NCI-H524 (cell line): ENCODE data around the gene TRNAU1AP.
"Not testable (repeated sequence)": the region's sequence is repeated elsewhere in the genome, so short reads cannot be mapped to it uniquely, and the experiment has no call there.

ENCODE experiments used
- DNase-seq, 2 experiments: peaks; one replicate each; lab custom pipeline; 2025; lab: John Stamatoyannopoulos, UW

The TRNAU1AP gene

GRCh38 chr1:28552758-28553663 lies at the start of gene TRNAU1AP:
TSS of gene TRNAU1AP (plus strand) at chr1:28553085. CDS start at chr1:28553111, 26 bp downstream.
- peak; percentile 85 to 94 for DNase-seq

DNA sequence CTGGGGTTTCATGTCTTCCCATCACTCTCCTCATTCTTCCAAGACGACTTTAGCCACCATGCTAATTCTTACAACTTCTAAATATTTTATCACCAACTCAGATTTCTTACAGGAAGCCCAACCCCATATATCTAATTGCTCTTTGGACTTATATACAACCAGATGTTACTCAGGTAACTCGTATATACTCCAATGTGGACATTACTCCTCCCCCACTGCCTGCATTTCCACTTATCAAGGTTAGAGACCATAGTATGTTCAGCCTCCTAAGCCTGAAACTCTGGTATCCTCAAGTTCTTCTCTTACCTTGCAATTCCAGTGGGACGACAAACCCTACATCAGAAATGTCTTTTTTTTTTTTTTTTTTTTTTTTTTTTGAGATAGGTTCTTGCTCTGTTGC lies 49.8 kb upstream of the TRNAU1AP start:
- DNase-seq, result no peak

GRCh38 chr1:28505406-28506187 lies 47.3 kb upstream of the TRNAU1AP start, which contains the start of gene RCC1:
TSS of gene RCC1 (plus strand) at chr1:28506043. CDS start at chr1:28529867, 23,824 bp downstream.
- DNase-seq, result peak; percentile 92 to 99

- DNase-seq, result no peak
Observed at GRCh38 chr1:28506907-28507246, 46.0 kb upstream of the TRNAU1AP start.

DNA sequence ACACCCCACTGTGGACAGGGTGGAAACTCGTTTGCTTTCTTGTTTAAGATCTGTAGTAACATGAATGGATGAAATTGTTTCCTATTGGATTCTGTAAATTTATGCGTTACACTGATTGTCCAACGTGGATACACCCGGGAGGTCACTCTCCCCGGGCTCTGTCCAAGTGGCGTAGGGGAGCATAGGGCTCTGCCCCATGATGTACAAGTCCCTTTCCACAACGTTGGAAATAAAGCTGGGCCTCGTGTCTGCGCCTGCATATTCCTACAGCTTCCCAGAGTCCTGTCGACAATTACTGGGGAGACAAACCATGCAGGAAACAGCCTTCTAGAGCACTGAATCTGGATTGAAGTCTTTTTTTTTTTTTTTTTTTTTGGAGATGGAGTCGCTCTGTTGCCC lies 45.6 kb upstream of the TRNAU1AP start:
- no peak for DNase-seq

DNA sequence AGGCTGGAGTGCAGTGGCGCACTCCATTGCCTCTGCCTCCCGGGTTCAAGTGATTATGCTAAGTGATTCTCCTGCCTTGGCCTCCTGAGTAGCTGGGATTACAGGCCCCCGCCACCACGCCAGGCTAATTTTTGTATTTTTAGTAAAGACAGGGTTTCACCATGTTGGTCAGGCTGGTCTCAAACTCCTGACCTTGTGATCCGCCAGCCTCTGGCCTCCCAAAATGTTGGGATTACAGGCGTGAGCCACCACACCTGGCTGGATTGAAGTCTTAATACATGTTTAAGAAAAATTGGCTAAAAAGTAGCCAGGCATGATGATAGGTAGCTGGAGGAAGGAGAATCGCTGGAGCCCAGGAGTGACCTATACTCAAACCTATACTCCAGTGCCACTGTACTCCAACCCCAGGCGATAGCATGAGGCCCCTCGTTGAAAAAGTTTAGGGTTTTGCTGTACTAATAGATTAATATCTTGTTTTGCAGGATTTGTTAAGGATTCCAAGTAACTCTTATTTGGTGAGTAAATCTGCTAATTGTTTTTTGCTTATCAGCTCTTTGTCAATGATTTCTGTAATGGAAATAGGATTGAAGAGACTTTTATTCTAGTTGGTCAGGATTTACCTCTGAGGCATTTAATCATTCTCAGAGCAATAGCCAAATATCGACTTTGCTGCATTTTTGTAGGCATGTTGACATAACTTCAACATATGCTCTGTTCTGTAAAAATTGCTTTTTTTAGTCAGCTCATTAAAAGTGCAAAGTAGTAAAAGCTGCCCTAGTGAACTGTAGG lies 45.0 kb upstream of the TRNAU1AP start:
- DNase-seq, result no peak

- DNase-seq, result no peak
Observed at GRCh38 chr1:28508435-28508754, 44.5 kb upstream of the TRNAU1AP start.

- no peak for DNase-seq
Observed at GRCh38 chr1:28509705-28510272, 43.1 kb upstream of the TRNAU1AP start.

- DNase-seq, result peak in 1 of 2 experiments; percentile 40
Observed at GRCh38 chr1:28510273-28510969, 42.5 kb upstream of the TRNAU1AP start.

DNA sequence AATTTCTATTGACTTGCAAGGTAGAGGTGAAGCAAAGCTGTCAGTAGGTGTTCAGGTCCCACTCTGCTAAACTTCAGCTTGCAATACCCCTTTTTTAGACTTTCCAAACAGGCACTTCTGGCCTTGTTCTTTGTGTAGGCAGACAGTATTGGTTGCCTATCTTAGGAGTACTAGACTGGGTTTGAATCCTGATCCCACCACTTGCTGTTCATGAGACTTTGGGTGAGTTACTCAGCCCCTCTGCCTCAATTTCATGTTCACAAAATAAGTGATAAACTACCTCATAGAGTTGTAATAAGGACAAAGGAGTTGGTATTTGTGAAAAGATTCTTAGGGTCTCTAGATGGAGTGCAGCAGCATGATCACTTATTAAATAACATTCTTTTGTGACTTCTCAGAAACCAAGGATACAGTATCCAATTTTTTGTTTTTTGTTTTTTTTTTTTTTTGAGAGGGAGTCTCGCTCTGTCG lies 41.9 kb upstream of the TRNAU1AP start:
- DNase-seq, result no peak

DNA sequence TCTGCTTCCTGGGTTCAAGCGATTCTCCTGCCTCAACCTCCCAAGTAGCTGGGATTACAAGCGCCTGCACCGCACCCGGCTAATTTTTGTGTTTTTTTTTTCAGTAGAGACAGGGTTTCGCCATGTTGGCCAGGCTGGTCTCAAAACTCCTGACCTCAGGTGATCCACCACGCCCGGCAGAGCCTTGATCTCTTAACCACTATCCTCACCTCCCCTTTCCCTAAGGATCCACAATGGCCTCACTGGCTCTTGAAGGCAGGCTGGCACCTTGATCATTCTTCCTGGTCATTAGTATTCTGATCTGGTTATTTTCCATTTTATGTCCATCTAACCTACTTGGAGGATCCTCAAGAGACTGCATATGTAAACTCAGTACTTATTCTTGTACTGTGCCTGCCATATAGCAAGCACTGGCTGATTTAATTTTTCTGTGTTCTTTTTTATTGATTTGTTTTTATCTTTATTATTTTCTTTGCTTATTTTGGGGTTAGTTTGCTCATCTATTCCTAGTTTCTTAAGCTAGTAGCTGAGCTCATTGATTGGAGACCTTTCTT lies 40.8 kb upstream of the TRNAU1AP start:
- peak in 1 of 2 experiments; percentile 26 for DNase-seq

- not testable (repeated sequence) for DNase-seq
Observed at GRCh38 chr1:28514445-28514933, 38.4 kb upstream of the TRNAU1AP start.

DNA sequence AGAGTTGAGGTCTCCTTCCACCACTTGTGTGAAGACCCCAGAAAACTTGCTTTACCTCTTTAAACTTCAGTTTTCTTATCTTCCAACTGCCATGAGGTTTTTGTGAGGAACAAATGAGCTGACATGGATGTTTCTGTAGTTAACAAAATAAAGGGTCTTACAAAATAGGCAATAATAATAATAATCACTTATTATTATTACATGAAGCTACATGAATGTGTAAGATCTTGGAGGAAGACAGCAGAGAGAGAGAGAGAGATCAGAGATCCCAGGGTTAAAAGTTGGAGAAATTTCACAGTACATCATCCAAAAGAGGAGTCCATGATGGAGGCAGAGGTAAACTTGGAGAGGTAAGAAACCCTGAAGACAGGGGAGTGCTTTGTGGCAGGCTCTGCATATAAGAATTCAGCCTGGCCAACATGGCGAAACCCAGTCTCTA lies 36.3 kb upstream of the TRNAU1AP start:
- DNase-seq, result peak in 1 of 2 experiments; percentile 22

DNA sequence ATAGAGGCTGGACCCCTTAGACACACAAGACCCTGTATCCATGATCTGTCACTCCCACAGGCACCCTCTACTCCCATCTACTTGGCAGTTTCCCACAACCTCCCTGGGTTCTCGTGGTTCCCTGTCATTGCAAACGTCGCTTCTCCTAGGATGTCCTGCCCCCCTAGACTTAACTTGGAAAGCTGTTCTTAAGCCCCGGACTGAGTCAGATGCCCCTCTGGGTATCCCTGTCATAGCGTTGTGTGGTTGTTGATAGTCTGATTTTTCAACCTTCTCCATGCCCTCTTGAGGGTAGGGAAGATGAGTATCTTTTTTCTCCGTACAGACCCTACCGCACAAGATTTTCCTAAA lies 35.3 kb upstream of the TRNAU1AP start:
- no peak for DNase-seq

DNA sequence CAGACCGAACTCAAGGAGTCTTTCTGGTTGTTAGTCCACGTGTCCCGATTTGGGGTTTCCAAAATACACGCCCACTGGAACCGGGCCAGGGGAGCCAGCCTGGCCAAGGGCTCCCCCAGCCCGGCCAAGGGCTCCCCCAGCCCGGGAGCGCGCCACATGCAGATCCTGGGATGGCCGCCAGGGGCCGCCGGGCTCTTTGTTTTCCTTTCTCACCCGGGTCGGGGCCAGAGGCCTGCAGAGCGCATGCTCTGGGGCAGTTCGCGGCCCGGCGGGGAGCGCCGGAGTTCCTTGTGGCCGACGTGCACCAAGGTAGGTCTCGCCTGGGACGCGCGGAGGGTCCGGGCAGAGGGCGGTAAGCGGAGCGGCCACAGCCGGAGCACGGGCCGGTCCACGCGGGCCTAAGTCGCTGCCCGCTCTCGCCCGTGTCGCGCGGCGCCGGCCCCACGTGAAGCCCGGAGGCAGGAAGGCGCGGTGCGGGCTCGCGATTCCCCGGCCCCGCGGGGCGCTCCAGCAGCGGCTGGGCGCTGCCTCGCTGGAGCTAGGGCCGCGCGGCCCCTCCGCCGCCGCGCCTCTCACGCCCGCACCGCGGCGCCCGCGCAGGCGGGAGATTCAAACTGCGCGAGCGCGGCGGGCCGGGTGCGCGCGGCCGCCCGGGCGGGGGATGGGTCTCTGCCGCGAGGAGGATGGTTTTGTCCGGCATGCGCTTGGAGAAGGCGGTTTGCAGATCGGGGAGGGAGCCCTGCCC lies 34.7 kb upstream of the TRNAU1AP start:
- DNase-seq, result peak; percentile 77 to 88

GRCh38 chr1:28518745-28519341 lies 34.0 kb upstream of the TRNAU1AP start:
- DNase-seq, result no peak

GRCh38 chr1:28519946-28520725 lies 32.7 kb upstream of the TRNAU1AP start:
- no peak for DNase-seq

GRCh38 chr1:28520796-28521195 lies 32.1 kb upstream of the TRNAU1AP start:
- DNase-seq, result not testable (repeated sequence)
